SK-MEL-5 (cell line): ENCODE data around the gene EHD4. TPM values are rescaled to one million over a fixed set of nuclear protein-coding genes. Genes with fewer than 3 reads are reported as not detected.

Source experiments
- DNase-seq: peaks from one replicate; pipeline ENCODE4 v3.0.0-alpha.2; 2016; ENCODE audit warnings: low read depth, low spot score
- in situ Hi-C: cut with HindIII; loops from 2 replicates; pipeline ENCODE4 v1.10.0; 2016; ENCODE audit warnings: low sequenced_read_pairs, high pct_unique_total_duplicates, low pct_unique_long_range_greater_than_20kb
- total RNA-seq: library from RNA; depleted of rRNA; stranded (reverse); fragments of >200 nt; shearing (Covaris generic); gene quantifications from 2 replicates; pipeline ENCODE4 v1.2.3, GENCODE V29; 2014

The EHD4 gene
- total RNA-seq, 1 experiment from 2014 or later = 4.9 TPM

DNA sequence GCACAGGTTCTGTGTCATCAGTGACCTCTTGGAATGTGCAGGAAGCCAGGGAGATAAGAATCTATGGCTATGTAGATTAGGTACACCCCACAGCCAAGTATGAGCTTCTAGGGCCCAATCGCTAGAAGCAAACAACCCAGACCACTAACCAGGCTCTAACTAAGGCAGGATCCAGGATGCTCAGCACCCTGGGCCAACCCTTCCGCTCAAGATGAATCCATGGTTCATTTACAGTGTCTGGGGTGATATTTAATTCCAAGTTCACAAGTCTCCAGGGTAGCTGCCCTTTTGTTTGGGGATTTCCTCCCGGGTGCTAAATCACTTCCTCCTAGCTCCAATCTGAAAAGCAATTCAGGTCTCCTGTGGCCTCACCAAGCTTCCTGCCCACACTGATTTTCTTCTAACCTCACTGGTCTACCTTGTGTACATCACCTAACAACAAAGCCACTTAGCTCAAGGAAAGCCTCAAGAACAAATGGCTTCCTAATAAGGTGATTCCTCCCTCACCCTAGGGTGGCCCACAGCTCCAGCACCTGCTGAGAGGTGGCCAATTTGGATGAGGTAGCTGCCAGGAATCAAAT lies 2.4 kb downstream of the EHD4 start:
- DNase-seq = no peak

GRCh38 chr15:41968701-41969100 lies 3.7 kb downstream of the EHD4 start:
- in situ Hi-C loops = no loop called here
- DNase-seq = no peak

More for the DNA sequence above, 2.4 kb downstream of the EHD4 start:
- in situ Hi-C loops = no loop called here

DNA sequence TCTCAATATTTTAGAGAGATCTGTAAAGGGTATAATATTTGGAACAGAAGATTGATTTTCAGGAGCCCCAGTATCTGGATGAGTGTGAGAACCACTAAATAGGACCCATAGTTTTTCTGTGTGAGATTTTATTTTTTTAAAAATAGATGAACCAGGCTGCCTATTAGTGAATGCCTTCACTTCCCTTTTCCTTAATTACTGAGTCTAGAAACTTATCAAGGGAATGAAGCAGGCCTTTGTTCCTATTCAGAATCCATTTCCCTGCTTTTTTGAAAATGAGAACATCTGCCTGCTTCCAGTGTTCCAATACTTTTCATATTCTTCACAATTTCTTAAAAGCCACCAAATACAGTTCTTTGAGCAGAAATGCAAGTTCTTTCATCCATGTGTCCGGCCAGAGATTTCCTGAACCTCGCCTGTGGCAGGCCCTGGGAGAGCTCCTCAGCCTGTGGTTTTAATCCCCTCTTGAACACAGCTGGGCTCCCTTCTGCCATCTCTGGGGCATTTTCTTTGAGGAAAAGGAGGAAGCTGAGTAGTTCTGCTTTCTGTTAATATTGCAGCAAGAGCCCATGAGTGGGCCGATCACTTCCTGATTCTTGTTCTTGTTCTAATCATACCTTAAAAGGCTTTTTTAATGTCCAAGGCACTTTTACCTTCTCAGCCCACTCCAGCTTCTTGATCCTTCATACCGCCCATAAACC lies 4.7 kb downstream of the EHD4 start:
- DNase-seq = no peak

DNA sequence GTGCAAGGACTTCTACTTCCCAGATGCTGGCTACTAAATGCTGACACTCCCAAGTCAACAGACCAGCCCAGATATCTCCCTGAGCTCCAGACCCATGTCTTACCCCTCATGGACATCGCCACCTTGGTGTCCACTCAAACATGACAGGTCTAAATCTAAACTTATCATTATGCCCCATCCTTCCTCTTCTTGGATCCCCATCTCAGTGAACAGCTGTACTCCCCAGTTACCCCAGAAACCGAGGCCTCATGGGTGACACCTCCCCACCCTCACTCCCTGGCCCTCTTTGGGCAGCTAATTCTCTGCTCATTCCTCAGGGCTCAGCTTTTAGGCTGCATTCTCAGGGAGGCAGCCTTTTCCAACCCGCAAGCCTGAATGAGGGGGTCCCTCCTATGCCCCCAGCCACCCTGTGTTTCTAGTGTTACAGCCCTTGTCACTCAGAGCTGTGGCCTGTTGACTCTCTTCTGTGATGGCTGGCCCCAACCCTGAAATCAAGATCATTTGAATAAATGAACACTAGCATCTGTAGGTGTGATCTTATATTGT lies 5.4 kb downstream of the EHD4 start:
- in situ Hi-C loops = no loop called here
- no peak for DNase-seq

More for the DNA sequence above, 4.7 kb downstream of the EHD4 start:
- in situ Hi-C loops = no loop called here

GRCh38 chr15:41966414-41966812 lies 5.9 kb downstream of the EHD4 start:
- no peak for DNase-seq
- in situ Hi-C loops = no loop called here

- no peak for DNase-seq
- in situ Hi-C loops = no loop called here
Measured at GRCh38 chr15:41965441-41966413, 6.6 kb downstream of the EHD4 start.

- DNase-seq = no peak
Measured at GRCh38 chr15:41961595-41962202, 10.7 kb downstream of the EHD4 start.

GRCh38 chr15:41961001-41961518 lies 11.3 kb downstream of the EHD4 start:
- no peak for DNase-seq
- in situ Hi-C loops = no loop called here

More at GRCh38 chr15:41961595-41962202, 10.7 kb downstream of the EHD4 start:
- in situ Hi-C loops = no loop called here

DNA sequence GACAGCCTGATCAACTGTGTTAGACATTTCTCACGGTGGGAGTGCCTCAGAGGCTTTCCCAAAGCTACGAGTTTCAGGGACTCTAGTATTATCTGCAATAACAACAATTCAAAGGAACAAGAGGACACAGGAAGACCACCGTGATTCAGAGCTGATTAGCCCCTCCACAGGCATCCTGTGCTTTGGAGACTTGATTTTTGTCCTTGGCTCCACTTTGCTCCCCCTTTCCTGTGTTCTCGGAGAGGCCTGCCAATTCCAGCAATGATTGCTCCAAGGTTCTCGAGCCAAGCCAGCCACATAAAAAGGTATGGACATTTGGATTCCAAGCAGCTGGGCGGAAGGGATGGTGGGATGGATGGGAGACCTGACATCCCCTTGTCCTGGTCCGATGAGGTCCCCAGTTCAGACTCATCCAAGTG lies 14.3 kb downstream of the EHD4 start:
- in situ Hi-C loops = no loop called here
- no peak for DNase-seq

GRCh38 chr15:41957021-41957897 lies 15.1 kb downstream of the EHD4 start:
- in situ Hi-C loops = no loop called here
- DNase-seq = no peak

GRCh38 chr15:41955807-41956525 lies 16.4 kb downstream of the EHD4 start:
- no peak for DNase-seq
- in situ Hi-C loops = no loop called here

DNA sequence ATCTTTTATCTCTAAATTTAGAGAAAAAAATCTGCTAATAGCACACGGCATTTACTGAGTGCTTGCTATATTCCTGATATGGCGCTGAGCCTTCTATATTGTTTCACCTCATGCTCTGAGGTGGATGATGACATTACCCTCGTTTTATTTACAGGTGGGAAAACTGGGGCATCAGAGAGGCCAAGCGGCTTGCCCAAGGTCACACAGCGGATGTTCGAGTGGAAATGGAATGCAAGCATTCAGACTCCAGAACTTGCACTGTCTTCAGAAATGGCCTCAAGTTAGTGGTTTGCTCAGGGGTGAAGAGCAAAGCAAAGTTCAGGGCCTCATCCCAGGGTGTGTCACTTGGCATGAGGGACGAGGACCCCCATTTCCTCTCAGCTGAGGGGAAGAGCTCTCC lies 17.3 kb downstream of the EHD4 start:
- no peak for DNase-seq
- in situ Hi-C loops = no loop called here

GRCh38 chr15:41954036-41954435 lies 18.3 kb downstream of the EHD4 start:
- no peak for DNase-seq
- in situ Hi-C loops = no loop called here

DNA sequence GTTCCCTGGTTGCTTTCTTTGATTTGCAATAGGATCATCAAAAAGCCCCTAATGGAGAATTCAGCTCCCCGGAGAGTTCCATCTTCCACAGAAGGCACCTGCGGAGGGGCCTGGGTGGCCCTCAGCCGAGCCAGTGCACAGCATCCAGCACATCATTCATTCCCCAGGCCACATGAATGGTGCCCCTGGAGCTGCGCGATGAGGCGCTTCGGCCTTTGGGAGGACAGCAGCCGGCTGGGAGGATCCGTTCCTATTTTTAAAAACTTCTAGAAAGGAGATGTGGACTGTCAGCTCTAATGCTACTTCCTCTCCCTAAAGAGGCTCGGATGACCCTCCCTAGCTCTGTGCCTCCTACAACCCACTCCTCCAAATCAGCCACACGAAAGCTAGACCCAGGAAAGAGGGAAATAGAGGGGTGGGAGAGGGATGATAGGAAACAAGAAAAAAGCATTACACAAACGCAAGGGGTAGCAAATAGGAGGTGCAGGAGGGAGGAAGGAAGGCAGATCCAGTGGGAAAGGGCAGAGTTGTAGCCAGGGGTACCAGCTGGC lies 20.3 kb downstream of the EHD4 start:
- in situ Hi-C loops = no loop called here
- DNase-seq = no peak

GRCh38 chr15:41951571-41951970 lies 20.8 kb downstream of the EHD4 start:
- in situ Hi-C loops = no loop called here
- no peak for DNase-seq

DNA sequence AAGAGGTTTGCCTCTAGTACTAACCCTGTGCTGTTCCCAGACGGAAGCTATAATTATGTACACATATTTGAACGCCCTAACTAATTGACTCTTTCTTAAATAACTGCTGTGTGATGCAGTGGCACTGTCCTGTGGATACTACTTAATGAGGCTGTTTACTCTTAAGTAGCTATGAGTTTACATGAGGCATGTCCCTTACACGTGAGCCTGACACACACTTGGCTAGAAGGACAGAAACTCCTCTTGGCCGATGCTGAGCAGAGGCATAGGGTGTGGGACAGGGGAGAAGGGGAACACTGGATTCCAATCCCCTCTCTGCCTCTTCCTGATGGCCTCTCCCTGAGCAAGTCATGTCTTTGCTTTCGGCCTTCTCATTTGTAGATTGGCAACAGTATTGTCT lies 21.9 kb downstream of the EHD4 start:
- in situ Hi-C loops = no loop called here
- no peak for DNase-seq
